ENCODE measurements around the gene PDE2A.

Gene PDE2A

DNA sequence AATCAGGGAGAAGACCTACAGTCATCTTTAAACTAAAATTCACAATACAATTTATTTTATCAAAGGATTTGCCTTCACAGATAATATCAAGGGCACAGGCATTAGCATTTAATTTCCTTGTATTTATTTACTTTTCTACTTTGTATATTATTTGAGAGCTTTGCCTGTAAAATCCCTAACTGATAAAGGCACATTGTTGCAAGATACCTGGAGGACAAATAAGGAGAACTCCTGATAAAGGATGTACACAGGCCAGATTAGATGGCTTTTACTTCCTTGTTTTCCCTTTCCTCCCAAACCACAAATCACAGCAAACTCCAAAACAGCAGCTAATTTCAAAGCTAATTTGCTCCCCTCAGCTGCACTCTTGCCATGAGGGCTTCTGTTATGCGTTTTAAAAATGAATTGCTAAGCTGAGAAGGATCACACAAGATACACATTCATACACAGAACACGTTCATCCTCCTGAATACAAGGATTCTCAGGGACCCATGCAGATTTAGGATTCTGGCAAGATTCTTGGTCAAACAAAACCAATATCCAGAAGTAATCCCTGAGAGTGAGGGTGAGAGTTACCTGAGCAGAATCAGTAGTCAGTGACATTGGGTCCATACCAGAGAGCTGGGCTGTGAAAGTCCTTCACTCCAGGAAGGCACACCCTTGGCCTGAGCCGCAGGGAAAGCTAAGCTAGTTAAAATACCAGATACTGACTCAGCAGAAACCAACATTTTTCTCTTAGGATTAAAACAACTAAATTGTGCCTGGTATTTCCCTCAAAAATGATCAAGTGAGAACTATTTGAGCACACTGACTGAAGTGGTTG, 139.6 kb downstream of the PDE2A start:
- no peak for DNase-seq

DNA sequence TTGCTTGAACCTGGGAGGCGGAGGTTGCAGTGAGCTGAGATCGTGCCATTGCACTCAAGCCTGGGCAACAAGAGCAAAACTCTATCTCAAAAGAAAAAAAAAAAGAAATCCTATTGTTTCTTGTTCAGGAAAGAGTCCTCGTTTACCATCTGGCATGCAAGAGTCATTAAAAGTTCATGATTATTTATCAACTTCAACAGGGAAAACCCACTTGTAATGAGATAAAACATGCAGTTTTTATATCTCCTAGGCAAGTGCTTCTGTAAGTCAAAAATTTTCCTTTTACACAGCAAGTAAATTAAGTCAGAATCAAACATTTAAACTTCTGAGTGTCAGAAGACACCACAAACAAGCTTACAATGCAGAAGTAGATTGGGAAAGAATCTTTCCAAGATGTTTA, 145.2 kb downstream of the PDE2A start:
- no peak for DNase-seq

GRCh38 chr11:72528121-72528520, 146.1 kb downstream of the PDE2A start:
- no peak for DNase-seq
